Stimulated activated CD8-positive, alpha-beta memory T cell treated with anti-CD3 and anti-CD28 coated beads, Interleukin-12 subunit alpha, Interleukin-12 subunit beta, amount 100 ng/mL, for 1 hour (primary cell): ENCODE data around the gene TAS2R39.

Experiments used
- DNase-seq: peaks from one replicate; pipeline ENCODE4 v3.0.0-alpha.2; 2020; ENCODE audit warnings: low read depth

The TAS2R39 gene

GRCh38 chr7:143216686-143217085 is 33.5 kb downstream of the TAS2R39 start:
- no peak for DNase-seq

- no peak for DNase-seq
Measured at GRCh38 chr7:143217806-143218205, 34.6 kb downstream of the TAS2R39 start.

- no peak for DNase-seq
Measured at GRCh38 chr7:143221286-143221685, 38.1 kb downstream of the TAS2R39 start.

GRCh38 chr7:143221737-143222136 is 38.5 kb downstream of the TAS2R39 start, which contains the start of gene TAS2R40:
TSS of gene TAS2R40 (plus strand) at chr7:143222037. CDS start at chr7:143222079, 42 bp downstream.
- DNase-seq = no peak

- no peak for DNase-seq
Measured at GRCh38 chr7:143222782-143223181, 39.6 kb downstream of the TAS2R39 start.

GRCh38 chr7:143223784-143224183 is 40.6 kb downstream of the TAS2R39 start:
- no peak for DNase-seq

- DNase-seq = no peak
Measured at GRCh38 chr7:143225047-143225446, 41.8 kb downstream of the TAS2R39 start.

GRCh38 chr7:143227806-143228205 is 44.6 kb downstream of the TAS2R39 start:
- DNase-seq = no peak

GRCh38 chr7:143229054-143229790 is 46.0 kb downstream of the TAS2R39 start:
- no peak for DNase-seq

- DNase-seq = no peak
Measured at GRCh38 chr7:143230602-143231457, 47.6 kb downstream of the TAS2R39 start.
